HepG2 (cell line): ENCODE data around the gene CDYL2.

Experiments used
- CTCF ChIP-seq: sonication (generic); formaldehyde crosslinking; IDR thresholded peaks from 2 replicates; pipeline ENCODE4 v1.5.0; 2020; ENCODE audit warnings: mild to moderate bottlenecking, missing genetic modification reagents, moderate library complexity
- RNF219 ChIP-seq: sonication (generic); formaldehyde crosslinking; IDR thresholded peaks from 2 replicates; pipeline ENCODE4 v1.5.0; 2020; ENCODE audit warnings: mild to moderate bottlenecking, missing genetic modification reagents

- TF ChIP-seq RNF219 (CRISPR knock-in tag) = no peak
- no peak for TF ChIP-seq CTCF (CRISPR knock-in tag)
Observed at GRCh38 chr16:80825365-80825758, 21.0 kb upstream of the CDYL2 start.
